SKM-1 treated with dmso at 0.1 percent for 144 hours (cell line): ENCODE results near the gene NMBR.
"Not testable (repeated sequence)": the region's sequence is repeated elsewhere in the genome, so short reads cannot be mapped to it uniquely, and the experiment has no call there.

Experiments used
- DNase-seq: peaks from one replicate; lab custom pipeline; 2025; ENCODE audit not compliant: unreplicated experiment; lab: John Stamatoyannopoulos, UW

The NMBR gene

DNA sequence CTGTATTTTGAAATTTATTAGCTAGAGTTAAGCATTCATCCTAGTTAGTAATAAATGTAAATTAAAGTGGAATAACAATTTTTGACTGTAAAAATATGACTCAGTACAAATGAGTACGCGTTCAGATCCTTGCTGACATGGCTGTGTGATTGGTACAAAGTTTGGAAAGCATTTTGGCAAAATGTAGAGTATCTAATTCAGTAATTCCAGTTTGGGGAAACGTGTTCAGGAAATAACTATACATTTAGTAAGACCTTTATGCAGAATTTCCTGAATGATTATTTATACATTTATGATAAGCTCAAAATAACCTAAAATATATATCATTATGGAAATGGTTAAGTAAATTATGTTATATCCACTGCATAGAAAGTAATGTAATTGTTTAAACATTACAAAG, 8.2 kb upstream of the NMBR start:
- no peak for DNase-seq

GRCh38 chr6:142154336-142154735, 7.4 kb upstream of the NMBR start:
- no peak for DNase-seq

GRCh38 chr6:142153196-142153595, 6.3 kb upstream of the NMBR start:
- no peak for DNase-seq

DNA sequence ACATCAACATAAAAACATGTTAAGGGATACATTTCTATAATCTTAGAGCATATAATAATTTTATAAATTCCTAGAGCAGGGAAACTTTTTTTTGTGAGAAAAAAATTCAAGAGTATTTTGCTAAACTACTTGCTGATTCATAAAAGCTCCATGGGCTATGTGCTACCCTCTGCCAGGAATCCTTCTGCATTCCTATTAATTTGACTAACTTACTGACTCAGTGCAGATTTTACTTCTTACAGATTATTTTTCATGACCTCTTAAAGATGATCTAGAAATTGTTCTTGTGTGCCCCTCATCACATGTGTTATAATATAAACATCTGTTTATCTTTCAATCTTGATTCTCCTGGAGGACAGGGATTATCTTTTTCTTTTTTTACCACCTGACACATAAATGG, 5.8 kb upstream of the NMBR start:
- DNase-seq = no peak

- DNase-seq = not testable (repeated sequence)
Measured at GRCh38 chr6:142141531-142141930, 5.4 kb downstream of the NMBR start.

- no peak for DNase-seq
Measured at GRCh38 chr6:142138876-142139275, 8.0 kb downstream of the NMBR start.

- DNase-seq = no peak
Measured at GRCh38 chr6:142132625-142133024, 14.3 kb downstream of the NMBR start, which contains the start of gene GJE1. TSS of gene GJE1 (plus strand) at chr6:142132925. CDS start at chr6:142133159, 234 bp downstream.

DNA sequence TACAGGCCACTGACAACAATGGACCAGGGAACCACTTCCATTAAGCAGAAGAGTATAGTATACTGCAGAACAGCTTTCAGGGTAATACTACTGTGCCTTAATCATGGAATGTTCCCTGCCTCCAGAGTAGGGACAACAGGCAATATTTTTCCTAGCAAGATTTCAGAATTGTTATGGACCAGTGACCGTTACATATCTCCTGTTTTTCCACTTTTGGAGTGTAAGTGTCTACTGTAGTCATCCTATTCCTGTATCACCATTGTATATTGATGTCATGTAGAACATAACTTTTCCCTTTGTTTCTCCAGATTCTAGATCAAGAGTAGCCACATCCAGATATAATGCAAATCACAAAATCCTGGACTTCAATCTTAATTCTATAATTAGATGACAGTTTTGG, 16.1 kb downstream of the NMBR start:
- no peak for DNase-seq

DNA sequence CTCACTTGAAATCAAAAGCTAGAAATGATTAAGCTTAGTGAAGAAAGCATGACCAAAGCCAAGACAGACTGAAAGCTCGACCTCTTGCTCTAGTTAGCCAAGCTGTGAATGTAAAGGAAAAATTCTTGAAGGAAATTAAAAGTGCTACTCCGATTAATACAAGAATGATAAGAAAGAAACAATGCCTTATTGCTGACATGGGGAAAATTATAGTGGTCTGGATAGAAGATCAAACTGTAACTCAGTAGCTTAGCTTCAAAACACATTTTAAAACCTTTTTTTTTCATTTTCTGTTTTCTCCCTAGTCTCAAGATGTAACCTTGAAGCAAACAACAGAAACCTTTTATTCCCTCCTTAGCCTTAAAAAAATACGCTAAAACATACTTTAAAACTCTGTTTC, 25.6 kb downstream of the NMBR start:
- no peak for DNase-seq

- no peak for DNase-seq
Measured at GRCh38 chr6:142118925-142119324, 28.0 kb downstream of the NMBR start.

DNA sequence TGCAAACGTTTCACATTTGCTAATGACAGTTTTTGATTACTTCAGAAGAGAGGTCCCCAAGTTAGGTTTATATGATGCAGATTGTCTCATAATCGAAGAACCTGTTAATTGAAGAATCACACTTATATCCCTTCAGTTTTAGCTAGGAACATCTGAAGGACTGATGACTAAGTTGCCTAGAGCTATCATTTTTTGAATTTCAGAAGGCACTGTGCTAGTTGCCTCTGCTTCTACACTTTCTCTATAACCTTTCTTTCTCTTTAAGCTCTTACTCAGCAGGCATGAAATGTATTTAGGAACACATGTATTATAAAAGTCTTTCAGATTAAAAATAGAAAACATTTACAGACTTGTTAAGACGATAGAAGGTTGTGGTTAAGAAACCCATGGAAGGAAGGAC, 28.6 kb downstream of the NMBR start:
- DNase-seq = no peak

GRCh38 chr6:142117366-142117765, 29.6 kb downstream of the NMBR start:
- DNase-seq = no peak

DNA sequence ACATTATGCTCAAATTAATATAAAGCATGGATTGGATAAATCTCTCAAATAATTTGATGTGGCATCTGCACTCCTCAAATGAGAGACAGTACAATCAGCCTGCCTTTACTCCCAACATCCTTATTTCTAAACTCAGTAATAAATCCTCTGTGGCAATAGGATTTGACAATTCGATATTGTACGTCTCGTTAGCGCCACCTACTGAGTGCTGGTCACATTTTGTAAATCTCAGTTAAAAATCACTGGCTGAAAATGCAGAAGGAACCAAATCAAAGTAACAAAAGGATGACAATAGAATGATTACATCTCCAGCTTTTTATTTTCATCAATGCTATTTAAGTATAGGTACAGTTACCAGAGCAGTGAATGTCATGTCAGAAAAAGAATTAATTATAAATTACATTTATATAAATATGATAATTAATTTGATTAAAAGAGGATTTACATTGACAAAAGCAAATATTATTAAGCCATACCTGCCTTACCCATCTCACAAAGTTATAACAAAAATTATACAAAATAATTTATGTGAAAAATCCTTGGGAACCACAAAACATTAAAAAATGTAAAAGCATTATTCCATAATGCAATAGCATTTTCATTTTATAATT, 34.4 kb downstream of the NMBR start:
- DNase-seq = peak; percentile 75

- DNase-seq = not testable (repeated sequence)
Measured at GRCh38 chr6:142110820-142111219, 36.1 kb downstream of the NMBR start.

DNA sequence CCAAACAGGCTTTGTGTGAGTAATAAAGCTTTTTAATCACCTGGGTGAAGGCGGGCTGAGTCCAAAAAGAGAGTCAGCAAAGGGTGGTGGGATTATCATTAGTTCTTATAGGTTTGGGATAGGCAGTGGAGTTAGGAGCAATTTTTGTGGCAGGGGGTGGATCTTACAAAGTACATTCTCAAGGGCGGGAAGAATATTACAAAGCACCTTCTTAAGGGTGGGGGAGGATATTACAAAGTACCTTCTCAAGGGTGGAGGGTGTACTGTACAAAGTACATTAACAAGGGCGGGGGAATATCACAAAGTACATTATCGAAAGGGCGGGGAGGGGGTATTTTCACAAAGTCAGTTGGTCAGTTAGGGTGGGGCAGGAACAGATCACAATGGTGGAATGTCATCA, 42.1 kb downstream of the NMBR start:
- not testable (repeated sequence) for DNase-seq

GRCh38 chr6:142088858-142089216, 58.1 kb downstream of the NMBR start:
- DNase-seq = no peak

DNA sequence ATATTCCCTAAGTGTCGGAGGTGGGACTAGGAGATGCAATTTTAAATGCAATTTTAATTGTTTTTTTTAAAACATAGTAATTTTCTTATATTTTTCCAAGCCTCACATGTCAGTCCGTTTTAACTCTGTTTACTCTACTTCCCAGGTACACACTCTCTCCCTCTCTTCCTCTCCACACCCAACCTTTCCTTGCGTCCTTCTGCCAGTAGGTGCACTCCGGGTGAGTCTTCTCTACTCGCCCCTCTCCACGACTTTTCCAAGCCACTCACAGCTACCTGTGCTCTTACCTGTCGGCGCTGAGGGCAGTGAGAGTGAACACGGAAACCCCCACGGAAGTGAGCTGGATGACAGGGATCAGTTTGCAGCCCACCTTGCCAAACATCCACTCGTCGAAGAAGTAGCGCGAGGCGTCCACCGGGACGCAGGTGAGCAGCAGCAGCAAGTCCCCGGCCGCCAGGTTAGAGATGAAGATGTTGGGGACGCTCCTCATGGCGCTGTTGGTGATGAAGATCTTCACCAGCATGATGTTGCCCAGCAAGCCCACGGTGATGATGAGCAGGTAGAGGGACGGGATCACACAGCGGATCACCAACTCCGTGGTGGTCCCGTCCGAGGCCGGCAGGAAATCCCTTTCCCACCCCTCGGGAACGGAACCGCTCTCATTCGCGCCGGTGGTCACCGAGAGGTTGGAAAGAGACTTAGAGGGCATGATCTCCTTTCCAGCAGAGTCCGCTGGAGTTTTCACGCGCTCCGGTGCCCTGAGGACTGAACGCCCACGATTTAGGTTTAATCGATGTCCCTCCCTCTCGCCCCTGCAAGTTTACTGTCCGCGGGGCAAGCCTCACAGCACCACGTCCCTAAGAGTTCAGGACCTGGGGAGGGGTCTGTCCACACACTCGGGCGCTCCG, 58.7 kb downstream of the NMBR start:
- no peak for DNase-seq

DNA sequence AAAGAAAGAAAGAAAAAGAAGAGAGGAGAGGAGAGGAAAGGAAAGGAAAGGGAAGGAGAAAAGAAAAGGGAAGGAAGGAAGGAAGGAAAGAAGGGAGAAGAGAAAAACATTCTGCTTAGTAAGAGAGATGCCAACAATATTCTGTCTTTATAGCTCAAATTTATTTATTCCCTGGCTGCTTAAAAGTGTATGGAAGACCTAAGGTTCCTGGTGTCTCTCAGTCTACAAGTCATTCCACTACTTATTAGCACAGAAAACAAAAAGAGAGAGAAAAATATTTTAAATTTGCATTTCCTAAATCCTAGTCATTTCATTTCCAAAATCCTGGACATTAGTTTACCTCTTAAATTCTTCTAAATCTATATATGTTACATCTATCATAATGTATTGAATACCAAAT, 67.8 kb downstream of the NMBR start:
- DNase-seq = no peak

GRCh38 chr6:142075516-142076101, 71.3 kb downstream of the NMBR start:
- no peak for DNase-seq

GRCh38 chr6:142074516-142074915, 72.4 kb downstream of the NMBR start:
- no peak for DNase-seq

DNA sequence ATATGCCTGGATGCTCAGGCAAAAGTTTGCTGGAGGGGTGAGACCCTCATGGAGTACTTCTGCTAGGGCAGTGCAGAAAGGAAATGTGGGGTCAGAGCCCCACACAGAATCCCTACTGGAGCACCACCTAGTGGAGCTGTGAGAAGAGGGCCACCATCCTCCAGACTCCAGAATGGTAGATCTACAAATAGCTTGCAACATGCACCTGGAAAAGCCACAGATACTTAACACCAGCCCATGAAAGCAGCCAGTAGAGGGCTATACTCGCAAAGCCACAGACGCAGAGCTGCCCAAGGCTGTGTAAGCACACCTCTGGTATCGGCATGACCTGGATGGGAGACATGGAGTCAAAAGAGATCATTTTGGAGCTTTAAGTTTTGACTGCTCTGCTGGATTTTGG, 74.9 kb downstream of the NMBR start:
- DNase-seq = no peak

DNA sequence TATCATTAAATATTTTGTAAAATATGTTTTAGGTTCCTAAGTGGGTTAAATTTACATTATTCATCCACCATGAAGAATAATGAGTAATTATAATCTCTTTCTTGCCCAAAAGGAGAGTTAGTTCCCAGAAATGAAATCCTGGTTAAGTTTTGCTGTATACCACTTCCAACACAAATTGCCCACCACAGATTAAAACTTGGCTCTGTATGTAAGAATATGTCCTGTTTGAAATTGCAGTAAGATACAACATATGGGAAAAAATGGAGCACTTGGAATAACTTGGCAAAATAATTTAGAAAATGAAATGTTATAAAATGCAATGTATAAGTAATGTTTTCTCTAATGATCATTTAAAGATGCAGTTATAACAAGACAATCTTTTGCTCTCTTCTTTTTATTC, 78.5 kb downstream of the NMBR start:
- no peak for DNase-seq
